Ovary (tissue), 3 donors: ENCODE data around the gene ASPHD1.

Experiments
- CTCF ChIP-seq, 3 donors: fragments of 450-650 bp in 2 of 3; fragments of 200-600 bp in 1 of 3; IDR thresholded peaks; one replicate each; pipeline versions ENCODE4 v1.5.1 to v1.8.0; 2016 to 2022; ENCODE audit warnings: antibody characterized with exemption in 3 of 3, mild to moderate bottlenecking in 1 of 3
- POLR2A ChIP-seq: fragments of 450-650 bp; IDR thresholded peaks from one replicate; pipeline ENCODE4 v1.6.1; 2017; ENCODE audit warnings: antibody characterized with exemption, mild to moderate bottlenecking, moderate library complexity
- donor health status: DM: no; HTN: no; CAD: no.

DNA sequence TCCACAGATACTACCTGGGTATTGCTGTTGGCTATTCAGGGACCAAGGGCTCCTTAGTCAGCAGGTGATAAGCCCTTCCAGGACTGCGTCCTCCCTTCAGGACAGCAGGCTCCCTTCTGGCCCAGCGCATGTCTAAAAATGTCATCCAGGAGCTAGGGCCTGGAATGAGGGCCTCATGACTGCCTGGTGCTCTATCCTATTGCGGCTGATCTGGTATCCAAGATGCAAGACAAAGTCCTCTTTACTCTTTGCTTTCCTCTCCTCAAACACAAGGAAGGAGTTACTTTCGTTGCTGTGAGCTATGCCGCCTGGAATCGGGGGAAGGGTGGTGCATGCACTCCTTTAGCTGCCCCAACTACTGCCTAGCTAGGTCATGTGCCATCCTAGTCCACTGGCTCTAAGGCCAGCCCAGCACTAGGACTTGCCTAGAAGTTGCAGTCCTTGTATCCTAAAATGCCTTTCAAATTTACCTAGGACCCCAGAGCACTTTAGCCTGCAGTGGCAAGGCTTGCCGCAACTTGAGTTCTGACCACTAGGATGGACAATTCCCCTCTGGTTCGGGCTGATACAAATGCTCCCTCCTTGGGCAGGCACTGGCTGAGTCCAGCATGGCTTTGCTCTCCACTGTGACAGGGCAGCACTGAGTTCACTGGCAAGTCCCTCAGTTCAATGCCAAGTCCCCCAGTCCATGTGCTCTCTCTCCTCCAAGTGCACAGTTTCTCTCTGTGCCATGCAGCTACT lies 51.5 kb downstream of the ASPHD1 start:
- TF ChIP-seq POLR2A = no peak
- TF ChIP-seq CTCF (IDR thresholded peaks at IDR 0.05) = no peak
